Tibial nerve (tissue), 3 donors: Measurements from ENCODE around the gene GBX1.

ENCODE experiments used
- POLR2A ChIP-seq, 2 donors: fragments of 450-650 bp; IDR thresholded peaks; one replicate each; pipeline ENCODE4 v1.6.1; 2017; ENCODE audit warnings: antibody characterized with exemption in 2 of 2, mild to moderate bottlenecking in 2 of 2, moderate library complexity in 2 of 2
- TF ChIP-seq, protein P1 (sequence below), 5 experiments: fragments of 200-600 bp in 3 of 5; fragments of 450-650 bp in 2 of 5; sonication (generic) in 3 of 5; IDR thresholded peaks; one replicate each; pipeline ENCODE4 v1.5.1; 2016 to 2019; ENCODE audit warnings: antibody characterized with exemption in 5 of 5, mild to moderate bottlenecking in 3 of 5, moderate library complexity in 2 of 5

DNA sequence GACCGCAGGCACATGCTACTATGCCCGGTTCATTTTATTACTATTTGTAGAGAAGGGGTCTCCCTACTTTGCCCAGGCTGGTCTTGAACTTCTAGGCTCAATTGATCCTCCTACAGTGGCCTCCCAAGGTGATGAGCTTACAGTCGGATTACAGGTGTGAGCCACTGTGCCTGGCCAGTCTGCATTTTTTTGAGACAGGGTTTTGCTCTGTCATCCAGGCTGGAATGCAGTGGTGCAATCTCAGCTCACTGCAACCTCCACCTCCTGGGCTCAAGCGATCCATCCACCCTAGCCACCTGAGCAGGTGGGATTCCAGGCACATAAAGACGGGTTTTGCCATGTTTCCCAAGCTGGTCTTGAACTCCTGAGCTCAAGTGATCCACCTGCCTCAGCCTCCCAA lies 45.1 kb upstream of the GBX1 start:
- TF ChIP-seq, protein P1, sequence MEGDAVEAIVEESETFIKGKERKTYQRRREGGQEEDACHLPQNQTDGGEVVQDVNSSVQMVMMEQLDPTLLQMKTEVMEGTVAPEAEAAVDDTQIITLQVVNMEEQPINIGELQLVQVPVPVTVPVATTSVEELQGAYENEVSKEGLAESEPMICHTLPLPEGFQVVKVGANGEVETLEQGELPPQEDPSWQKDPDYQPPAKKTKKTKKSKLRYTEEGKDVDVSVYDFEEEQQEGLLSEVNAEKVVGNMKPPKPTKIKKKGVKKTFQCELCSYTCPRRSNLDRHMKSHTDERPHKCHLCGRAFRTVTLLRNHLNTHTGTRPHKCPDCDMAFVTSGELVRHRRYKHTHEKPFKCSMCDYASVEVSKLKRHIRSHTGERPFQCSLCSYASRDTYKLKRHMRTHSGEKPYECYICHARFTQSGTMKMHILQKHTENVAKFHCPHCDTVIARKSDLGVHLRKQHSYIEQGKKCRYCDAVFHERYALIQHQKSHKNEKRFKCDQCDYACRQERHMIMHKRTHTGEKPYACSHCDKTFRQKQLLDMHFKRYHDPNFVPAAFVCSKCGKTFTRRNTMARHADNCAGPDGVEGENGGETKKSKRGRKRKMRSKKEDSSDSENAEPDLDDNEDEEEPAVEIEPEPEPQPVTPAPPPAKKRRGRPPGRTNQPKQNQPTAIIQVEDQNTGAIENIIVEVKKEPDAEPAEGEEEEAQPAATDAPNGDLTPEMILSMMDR (IDR thresholded peaks at IDR 0.05): no peak
- TF ChIP-seq POLR2A (IDR thresholded peaks at IDR 0.05): no peak
